ENCODE measurements around the gene RFX8.

DNA sequence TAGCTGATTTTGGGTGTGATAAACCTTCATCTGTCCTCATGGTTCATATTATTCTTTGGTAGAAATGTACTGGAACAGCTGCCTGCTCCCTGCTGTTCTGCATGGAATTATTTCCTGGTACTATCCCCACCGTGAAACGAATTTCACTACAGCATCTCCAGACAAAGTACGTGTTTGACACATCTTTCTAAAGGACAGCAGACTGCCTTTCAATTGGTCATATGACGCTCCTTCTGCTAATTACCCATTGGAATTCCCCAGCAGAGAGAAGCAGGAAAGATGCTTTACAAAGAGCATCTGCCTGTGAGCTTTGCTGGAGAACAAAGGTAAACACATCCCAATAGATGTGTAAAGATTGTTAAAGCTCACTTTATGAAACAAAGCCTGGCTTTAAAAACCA, 4.4 kb upstream of the RFX8 start:
- TF ChIP-seq, protein P1, sequence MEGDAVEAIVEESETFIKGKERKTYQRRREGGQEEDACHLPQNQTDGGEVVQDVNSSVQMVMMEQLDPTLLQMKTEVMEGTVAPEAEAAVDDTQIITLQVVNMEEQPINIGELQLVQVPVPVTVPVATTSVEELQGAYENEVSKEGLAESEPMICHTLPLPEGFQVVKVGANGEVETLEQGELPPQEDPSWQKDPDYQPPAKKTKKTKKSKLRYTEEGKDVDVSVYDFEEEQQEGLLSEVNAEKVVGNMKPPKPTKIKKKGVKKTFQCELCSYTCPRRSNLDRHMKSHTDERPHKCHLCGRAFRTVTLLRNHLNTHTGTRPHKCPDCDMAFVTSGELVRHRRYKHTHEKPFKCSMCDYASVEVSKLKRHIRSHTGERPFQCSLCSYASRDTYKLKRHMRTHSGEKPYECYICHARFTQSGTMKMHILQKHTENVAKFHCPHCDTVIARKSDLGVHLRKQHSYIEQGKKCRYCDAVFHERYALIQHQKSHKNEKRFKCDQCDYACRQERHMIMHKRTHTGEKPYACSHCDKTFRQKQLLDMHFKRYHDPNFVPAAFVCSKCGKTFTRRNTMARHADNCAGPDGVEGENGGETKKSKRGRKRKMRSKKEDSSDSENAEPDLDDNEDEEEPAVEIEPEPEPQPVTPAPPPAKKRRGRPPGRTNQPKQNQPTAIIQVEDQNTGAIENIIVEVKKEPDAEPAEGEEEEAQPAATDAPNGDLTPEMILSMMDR (IDR thresholded peaks at IDR 0.05): no peak
- TF ChIP-seq ZFX (IDR thresholded peaks at IDR 0.05; ENCODE audit: borderline replicate concordance): no peak
